Activated T-cell treated with anti-CD3 and anti-CD28 coated beads, Interleukin-2, amount 50 U/mL, for 4 hours (primary cell): ENCODE results near the gene PHLDB2. TPM values are rescaled to one million over a fixed set of nuclear protein-coding genes. Genes with fewer than 3 reads are reported as not detected.

Experiments used
- ATAC-seq, 2 donors: fragments of 200-7000 bp; cut with Tn5 transposase; one replicate each; pipeline ENCODE4 v1.10.0; 2021
- DNase-seq: peaks from one replicate; pipeline ENCODE4 v3.0.0-alpha.2; 2020
- H3K27me3 Mint-ChIP-seq: one replicate; pipeline ENCODE4 v1.8.0; 2021; ENCODE audit warnings: low read depth, mixed read lengths
- H3K36me3 Mint-ChIP-seq: one replicate; pipeline ENCODE4 v1.8.0; 2022; ENCODE audit warnings: mixed read lengths; ENCODE audit not compliant: insufficient read depth
- H3K4me1 Mint-ChIP-seq: one replicate; pipeline ENCODE4 v1.8.0; 2021; ENCODE audit warnings: low read depth, mixed read lengths
- H3K4me3 Mint-ChIP-seq: one replicate; pipeline ENCODE4 v1.8.0; 2021; ENCODE audit warnings: mild to moderate bottlenecking, moderate library complexity, mixed read lengths
- H3K9me3 Mint-ChIP-seq: one replicate; pipeline ENCODE4 v1.8.0; 2021; ENCODE audit warnings: mixed read lengths
- total RNA-seq, 3 donors: library from RNA; stranded (reverse); gene quantifications; one replicate each; pipeline ENCODE4 v1.2.1, GENCODE V29; 2021

The PHLDB2 gene
- total RNA-seq, 3 donors from 2014 or later = 0.66 to 0.82 (median 0.76) TPM

- Mint-ChIP-seq H3K4me3 (no peak overlapping the region), H3K4me1 (no peaks in the 10 kb centered on the region), H3K36me3 (peaks cover 5% of the 10 kb centered on the region), H3K9me3 (no peaks in the 10 kb centered on the region), H3K27me3 (no peaks in the 10 kb centered on the region)
- DNase-seq (no peak), ATAC-seq (no peak)
Measured at GRCh38 chr3:111936967-111937366, 77.9 kb downstream of the PHLDB2 start.

- H3K9me3 Mint-ChIP-seq = no peaks in the 10 kb centered on the region
- no peak for DNase-seq
- no peak overlapping the region for H3K4me3 Mint-ChIP-seq
- no peak for ATAC-seq
- no peaks in the 10 kb centered on the region for H3K4me1 Mint-ChIP-seq
- H3K36me3 Mint-ChIP-seq = peaks cover 5% of the 10 kb centered on the region
- H3K27me3 Mint-ChIP-seq = no peaks in the 10 kb centered on the region
Measured at GRCh38 chr3:111937871-111938270, 78.8 kb downstream of the PHLDB2 start.

- Mint-ChIP-seq H3K4me1 (no peaks in the 10 kb centered on the region), H3K36me3 (peaks cover 3% of the 10 kb centered on the region), H3K9me3 (no peaks in the 10 kb centered on the region), H3K4me3 (no peak overlapping the region), H3K27me3 (no peaks in the 10 kb centered on the region)
- DNase-seq = no peak
- ATAC-seq = no peak
Measured at GRCh38 chr3:111939873-111940272, 80.8 kb downstream of the PHLDB2 start.

- Mint-ChIP-seq H3K4me3 (no peak overlapping the region), H3K9me3 (no peaks in the 10 kb centered on the region), H3K27me3 (no peaks in the 10 kb centered on the region), H3K36me3 (peaks cover 3% of the 10 kb centered on the region), H3K4me1 (no peaks in the 10 kb centered on the region)
- DNase-seq = no peak
- no peak for ATAC-seq
Measured at GRCh38 chr3:111943533-111943932, 84.5 kb downstream of the PHLDB2 start.

- no peaks in the 10 kb centered on the region for H3K4me1 Mint-ChIP-seq
- ATAC-seq (no peak), DNase-seq (no peak)
- H3K4me3 Mint-ChIP-seq = no peak overlapping the region
- no peaks in the 10 kb centered on the region for H3K27me3 Mint-ChIP-seq
- H3K9me3 Mint-ChIP-seq = no peaks in the 10 kb centered on the region
- peaks cover 4% of the 10 kb centered on the region for H3K36me3 Mint-ChIP-seq
Measured at GRCh38 chr3:111944372-111944771, 85.3 kb downstream of the PHLDB2 start.

- peaks cover 5% of the 10 kb centered on the region for H3K36me3 Mint-ChIP-seq
- no peak overlapping the region for H3K4me3 Mint-ChIP-seq
- H3K9me3 Mint-ChIP-seq = no peaks in the 10 kb centered on the region
- H3K27me3 Mint-ChIP-seq = no peaks in the 10 kb centered on the region
- no peak for ATAC-seq
- DNase-seq = no peak
- no peaks in the 10 kb centered on the region for H3K4me1 Mint-ChIP-seq
Measured at GRCh38 chr3:111947231-111947630, 88.2 kb downstream of the PHLDB2 start.

- DNase-seq (no peak), ATAC-seq (no peak)
- Mint-ChIP-seq H3K27me3 (no peaks in the 10 kb centered on the region), H3K4me3 (no peak overlapping the region), H3K36me3 (peaks cover 5% of the 10 kb centered on the region), H3K9me3 (no peaks in the 10 kb centered on the region), H3K4me1 (no peaks in the 10 kb centered on the region)
Measured at GRCh38 chr3:111948786-111949185, 89.7 kb downstream of the PHLDB2 start.

- H3K27me3 Mint-ChIP-seq = no peaks in the 10 kb centered on the region
- ATAC-seq (no peak), DNase-seq (no peak)
- no peak overlapping the region for H3K4me3 Mint-ChIP-seq
- peaks cover 5% of the 10 kb centered on the region for H3K36me3 Mint-ChIP-seq
- no peaks in the 10 kb centered on the region for H3K4me1 Mint-ChIP-seq
- no peaks in the 10 kb centered on the region for H3K9me3 Mint-ChIP-seq
Measured at GRCh38 chr3:111949712-111950111, 90.6 kb downstream of the PHLDB2 start.

GRCh38 chr3:111951032-111951431 is 92.0 kb downstream of the PHLDB2 start:
- DNase-seq (no peak), ATAC-seq (no peak)
- no peak overlapping the region for H3K4me3 Mint-ChIP-seq
- peaks cover 5% of the 10 kb centered on the region for H3K36me3 Mint-ChIP-seq
- H3K4me1 Mint-ChIP-seq = no peaks in the 10 kb centered on the region
- no peaks in the 10 kb centered on the region for H3K27me3 Mint-ChIP-seq
- H3K9me3 Mint-ChIP-seq = no peaks in the 10 kb centered on the region

- DNase-seq = no peak
- no peaks in the 10 kb centered on the region for H3K9me3 Mint-ChIP-seq
- H3K27me3 Mint-ChIP-seq = no peaks in the 10 kb centered on the region
- peaks cover 5% of the 10 kb centered on the region for H3K36me3 Mint-ChIP-seq
- H3K4me3 Mint-ChIP-seq = no peak overlapping the region
- no peaks in the 10 kb centered on the region for H3K4me1 Mint-ChIP-seq
- ATAC-seq = no peak
Measured at GRCh38 chr3:111952086-111952485, 93.0 kb downstream of the PHLDB2 start.

- ATAC-seq = no peak
- H3K4me3 Mint-ChIP-seq = no peak overlapping the region
- no peaks in the 10 kb centered on the region for H3K27me3 Mint-ChIP-seq
Measured at GRCh38 chr3:111952866-111953450, 93.9 kb downstream of the PHLDB2 start.

GRCh38 chr3:111954228-111954990 is 95.3 kb downstream of the PHLDB2 start:
- peaks cover 4% of the 10 kb centered on the region for H3K36me3 Mint-ChIP-seq
- H3K9me3 Mint-ChIP-seq = no peaks in the 10 kb centered on the region
- H3K27me3 Mint-ChIP-seq = no peaks in the 10 kb centered on the region
- no peak for ATAC-seq
- H3K4me3 Mint-ChIP-seq = no peak overlapping the region
- H3K4me1 Mint-ChIP-seq = no peaks in the 10 kb centered on the region
- no peak for DNase-seq

More at GRCh38 chr3:111952866-111953450, 93.9 kb downstream of the PHLDB2 start:
- Mint-ChIP-seq H3K36me3 (peaks cover 5% of the 10 kb centered on the region), H3K4me1 (no peaks in the 10 kb centered on the region), H3K9me3 (no peaks in the 10 kb centered on the region)
- no peak for DNase-seq

- ATAC-seq (no peak), DNase-seq (no peak)
- H3K4me3 Mint-ChIP-seq = no peak overlapping the region
- H3K36me3 Mint-ChIP-seq = peaks cover 2% of the 10 kb centered on the region
- H3K4me1 Mint-ChIP-seq = no peaks in the 10 kb centered on the region
- H3K27me3 Mint-ChIP-seq = no peaks in the 10 kb centered on the region
- H3K9me3 Mint-ChIP-seq = no peaks in the 10 kb centered on the region
Measured at GRCh38 chr3:111955876-111956275, 96.8 kb downstream of the PHLDB2 start.

- no peaks in the 10 kb centered on the region for H3K27me3 Mint-ChIP-seq
- ATAC-seq (no peak), DNase-seq (no peak)
Measured at GRCh38 chr3:111956449-111956848, 97.4 kb downstream of the PHLDB2 start.

GRCh38 chr3:111956995-111957734 is 98.1 kb downstream of the PHLDB2 start:
- no peak for DNase-seq
- Mint-ChIP-seq H3K27me3 (no peaks in the 10 kb centered on the region), H3K9me3 (no peaks in the 10 kb centered on the region), H3K4me1 (no peaks in the 10 kb centered on the region), H3K4me3 (no peak overlapping the region), H3K36me3 (peaks cover 2% of the 10 kb centered on the region)
- ATAC-seq = no peak

More at GRCh38 chr3:111956449-111956848, 97.4 kb downstream of the PHLDB2 start:
- H3K4me3 Mint-ChIP-seq = no peak overlapping the region
- no peaks in the 10 kb centered on the region for H3K4me1 Mint-ChIP-seq
- peaks cover 2% of the 10 kb centered on the region for H3K36me3 Mint-ChIP-seq
- H3K9me3 Mint-ChIP-seq = no peaks in the 10 kb centered on the region
